ENCODE data around the gene CARD19. TPM values are rescaled to one million over a fixed set of nuclear protein-coding genes. Genes with fewer than 3 reads are reported as not detected.

CARD19 gene
- total RNA-seq, 4 donors from 2014 or later = 12.2 to 68.3 (median 50.3) TPM

GRCh38 chr9:93121316-93122241 lies 25.6 kb downstream of the CARD19 start:
- TF ChIP-seq CTCF (IDR thresholded peaks at IDR 0.05; ENCODE audit: low read depth) = no peak

- no peak for TF ChIP-seq CTCF (IDR thresholded peaks at IDR 0.05; ENCODE audit: low read depth)
Observed at GRCh38 chr9:93122721-93123221, 26.8 kb downstream of the CARD19 start.

GRCh38 chr9:93123561-93124283 lies 27.7 kb downstream of the CARD19 start:
- no peak for TF ChIP-seq CTCF (IDR thresholded peaks at IDR 0.05; ENCODE audit: low read depth)

- no peak for TF ChIP-seq CTCF (IDR thresholded peaks at IDR 0.05; ENCODE audit: low read depth)
Observed at GRCh38 chr9:93124793-93125192, 28.8 kb downstream of the CARD19 start.

GRCh38 chr9:93125331-93125894 lies 29.4 kb downstream of the CARD19 start:
- no peak for TF ChIP-seq CTCF (IDR thresholded peaks at IDR 0.05; ENCODE audit: low read depth)

- TF ChIP-seq CTCF (IDR thresholded peaks at IDR 0.05; ENCODE audit: low read depth) = no peak
Observed at GRCh38 chr9:93126151-93126781, 30.2 kb downstream of the CARD19 start.
